Keratinocyte (primary cell): ENCODE results near the gene ASMT. TPM values are rescaled to one million over a fixed set of nuclear protein-coding genes. Genes with fewer than 3 reads are reported as not detected.

Experiments
- DNase-seq: peaks from one replicate; pipeline ENCODE4 v3.0.0-alpha.2; 2011; ENCODE audit warnings: low read depth, missing footprints, low spot score
- FAIRE-seq: peaks from 2 replicates; lab custom pipeline; 2011; peaks lifted over from hg19 to GRCh38; lab: Jason Lieb, UNC
- H2AFZ ChIP-seq: 2 replicates; pipeline ENCODE4 v1.6.0; 2012; ENCODE audit warnings: low read length, control low read depth, inconsistent platforms; ENCODE audit not compliant: control insufficient read depth
- H3K27ac ChIP-seq: 2 replicates; pipeline ENCODE4 v1.5.1; 2011; ENCODE audit warnings: low read length; ENCODE audit not compliant: control insufficient read depth, insufficient read depth
- H3K27me3 ChIP-seq: 3 replicates; pipeline ENCODE4 v1.6.0; 2011; ENCODE audit warnings: low read length; ENCODE audit not compliant: control insufficient read depth, insufficient read depth; ENCODE audit errors: extremely low read depth
- H3K36me3 ChIP-seq, 2 experiments: 2 replicates in 1 of 2; 3 replicates in 1 of 2; pipeline ENCODE4 v1.5.1; 2011; ENCODE audit warnings: low read length in 2 of 2, mild to moderate bottlenecking in 1 of 2; ENCODE audit not compliant: control insufficient read depth in 2 of 2, insufficient read depth in 2 of 2; ENCODE audit errors: extremely low read depth in 1 of 2
- H3K4me1 ChIP-seq: 3 replicates; pipeline ENCODE4 v1.5.1; 2011; ENCODE audit warnings: low read length; ENCODE audit not compliant: control insufficient read depth, insufficient read depth; ENCODE audit errors: extremely low read depth
- H3K4me2 ChIP-seq: 3 replicates; pipeline ENCODE4 v1.6.0; 2011; ENCODE audit warnings: low read depth, low read length; ENCODE audit not compliant: control insufficient read depth, insufficient read depth; ENCODE audit errors: extremely low read depth
- H3K4me3 ChIP-seq, 3 experiments: fragments of 200-600 bp in 1 of 3; sonication (generic) in 1 of 3; 2 replicates in 2 of 3; 3 replicates in 1 of 3; pipeline ENCODE4 v1.5.1; 2011 to 2016; ENCODE audit warnings: low read length in 3 of 3, mild to moderate bottlenecking in 3 of 3, control low read depth in 2 of 3, inconsistent platforms in 1 of 3, low read depth in 1 of 3, mixed read lengths in 1 of 3, mixed run types in 1 of 3, moderate library complexity in 1 of 3; ENCODE audit not compliant: control insufficient read depth in 2 of 3, insufficient read depth in 2 of 3; ENCODE audit errors: extremely low read depth in 1 of 3
- H3K79me2 ChIP-seq: 2 replicates; pipeline ENCODE4 v1.6.0; 2012; ENCODE audit warnings: low read length; ENCODE audit not compliant: control insufficient read depth, insufficient read depth
- H3K9ac ChIP-seq: 3 replicates; pipeline ENCODE4 v1.6.0; 2011; ENCODE audit warnings: low read length; ENCODE audit not compliant: control insufficient read depth, insufficient read depth; ENCODE audit errors: extremely low read depth
- H3K9me1 ChIP-seq: 3 replicates; pipeline ENCODE4 v1.6.0; 2011; ENCODE audit warnings: low read length; ENCODE audit not compliant: control insufficient read depth, insufficient read depth; ENCODE audit errors: extremely low read depth
- H3K9me3 ChIP-seq: 2 replicates; pipeline ENCODE4 v1.5.1; 2012; ENCODE audit warnings: low read depth, low read length; ENCODE audit not compliant: control insufficient read depth
- H4K20me1 ChIP-seq: 3 replicates; pipeline ENCODE4 v1.6.0; 2011; ENCODE audit warnings: low read length; ENCODE audit not compliant: control insufficient read depth, insufficient read depth; ENCODE audit errors: extremely low read depth
- CTCF ChIP-seq, 3 experiments: IDR thresholded peaks in 1 of 3; conservative IDR thresholded peaks in 1 of 3; optimal IDR thresholded peaks in 1 of 3; 2 replicates in 2 of 3; 3 replicates in 1 of 3; pipeline versions ENCODE3 to v1.5.1; 2011; ENCODE audit warnings: low read length in 3 of 3, mild to moderate bottlenecking in 3 of 3, moderate library complexity in 2 of 3, control low read depth in 1 of 3, inconsistent platforms in 1 of 3; ENCODE audit not compliant: insufficient read depth in 2 of 3; ENCODE audit errors: extremely low read depth in 1 of 3
- EZH2 ChIP-seq: IDR thresholded peaks from one replicate; pipeline ENCODE4 v1.6.1; 2012; ENCODE audit warnings: inconsistent platforms, mild to moderate bottlenecking, low read length, moderate library complexity
- dilution Hi-C: fragments of 300-500 bp; cut with MboI; formaldehyde crosslinking; loops from one replicate; pipeline ENCODE4 v1.7.0; 2020; ENCODE audit warnings: low sequenced_read_pairs; ENCODE audit not compliant: extremely low pct_ligation_motif_present
- polyA plus RNA-seq, 5 experiments: library from polyadenylated mRNA; depleted of rRNA in 3 of 5; stranded (reverse) in 3 of 5; stranded (forward) in 1 of 5; unstranded in 1 of 5; fragments of >200 nt; gene quantifications; 1 replicate in 1 of 5; 2 replicates in 3 of 5; 3 replicates in 1 of 5; pipeline versions ENCODE4 v1.2.1 to v1.2.3, GENCODE V29; 2011 to 2012; ENCODE audit warnings: missing spikeins in 2 of 5, low read depth in 1 of 5, low replicate concordance in 1 of 5

Gene ASMT
- polyA plus RNA-seq, 1 donor (not counting 4 experiments of a cell fraction or from before 2014, with no cell fraction given) = not detected

- DNase-seq (no peak), FAIRE-seq (no peak)
- Histone ChIP-seq H2AFZ (no peak overlapping the region), H3K27ac (no peak overlapping the region), H3K79me2 (no peaks in the 10 kb centered on the region), H3K27me3 (no peaks in the 10 kb centered on the region), H3K9ac (no peak overlapping the region), H3K9me3 (no peaks in the 10 kb centered on the region), H3K4me2 (no peak overlapping the region), H3K9me1 (no peaks in the 10 kb centered on the region), H3K4me1 (no peaks in the 10 kb centered on the region), H3K36me3 (no peaks in the 10 kb centered on the region), H4K20me1 (no peaks in the 10 kb centered on the region), H3K4me3 (no peak overlapping the region)
- no peak for TF ChIP-seq EZH2
- TF ChIP-seq CTCF (optimal IDR thresholded peaks at IDR 0.05 in 1 of 3, IDR thresholded peaks at IDR 0.05 in 1 of 3, conservative IDR thresholded peaks at IDR 0.05 in 1 of 3; ENCODE audit: extremely low read depth in 1 of 3, insufficient read depth in 2 of 3, low read length in 3 of 3) = no peak
- dilution Hi-C loops = no loop called here
Measured at GRCh38 chrX:1578511-1579173, 36.2 kb upstream of the ASMT start.

- Histone ChIP-seq H3K27me3 (no peaks in the 10 kb centered on the region), H2AFZ (no peak overlapping the region)
Measured at GRCh38 chrX:1581132-1581531, 33.7 kb upstream of the ASMT start.

More at GRCh38 chrX:1581132-1581531, 33.7 kb upstream of the ASMT start:
- Histone ChIP-seq H3K27ac (no peak overlapping the region), H3K9ac (no peak overlapping the region), H3K36me3 (no peaks in the 10 kb centered on the region), H4K20me1 (no peaks in the 10 kb centered on the region), H3K4me3 (no peak overlapping the region), H3K4me2 (no peak overlapping the region), H3K79me2 (no peaks in the 10 kb centered on the region), H3K9me1 (no peaks in the 10 kb centered on the region), H3K4me1 (no peaks in the 10 kb centered on the region), H3K9me3 (no peaks in the 10 kb centered on the region)
- dilution Hi-C loops = no loop called here
- TF ChIP-seq CTCF (optimal IDR thresholded peaks at IDR 0.05 in 1 of 3, IDR thresholded peaks at IDR 0.05 in 1 of 3, conservative IDR thresholded peaks at IDR 0.05 in 1 of 3; ENCODE audit: extremely low read depth in 1 of 3, insufficient read depth in 2 of 3, low read length in 3 of 3) (peak; percentile 46 to 75 (median 52)), EZH2 (no peak)
- FAIRE-seq = no peak
- peak; percentile 4 for DNase-seq
